GM15510 (cell line): ENCODE results near the gene ZNF814.

Experiments
- POLR2A ChIP-seq: IDR thresholded peaks from 3 replicates; pipeline ENCODE4 v1.6.1; 2011; ENCODE audit warnings: borderline replicate concordance; ENCODE audit not compliant: insufficient read length; ENCODE audit errors: extremely low read depth

The ZNF814 gene

DNA sequence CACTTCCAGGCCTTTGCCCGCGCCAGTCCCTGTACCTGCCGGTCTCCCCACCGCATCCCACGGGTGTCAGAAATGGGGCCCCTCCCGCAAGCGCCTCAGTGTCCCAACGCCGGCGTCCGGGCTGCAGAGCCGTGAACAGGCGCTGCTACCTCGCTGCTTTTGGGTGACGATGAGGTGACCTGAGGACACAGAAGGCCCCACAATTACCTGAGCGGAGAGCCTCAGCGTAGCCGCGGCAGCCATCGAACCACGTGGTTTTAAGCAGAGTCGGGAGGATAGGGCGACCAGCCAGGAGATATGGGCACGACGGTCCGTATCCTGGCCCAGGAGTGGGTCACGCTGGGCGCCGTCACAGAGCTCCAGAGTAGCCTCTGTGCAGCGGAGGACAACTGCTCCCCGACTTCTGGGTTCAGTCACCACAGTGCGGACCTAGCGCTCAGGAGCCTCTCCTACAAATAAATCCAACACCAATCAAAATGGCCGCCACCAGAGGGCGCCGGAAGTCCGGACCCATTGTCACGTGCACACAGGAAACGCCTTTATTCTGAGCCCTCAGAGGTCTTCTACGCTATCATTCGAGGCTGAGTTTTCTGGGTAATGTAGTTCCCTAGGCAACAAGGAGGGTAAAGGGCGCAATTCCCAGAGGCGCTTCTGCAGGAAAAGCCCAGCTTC is at the start of gene ZNF814:
Gene ZNF814, minus strand, starts transcription at position 478 of the 672 bp plus-strand sequence. Its CDS starts 235 bp downstream, at position 243.
- peak; percentile 53 for TF ChIP-seq POLR2A

- no peak for TF ChIP-seq POLR2A
These were observed 46.9 kb upstream of the ZNF814 start for GRCh38 chr19:57935731-57936130.

DNA sequence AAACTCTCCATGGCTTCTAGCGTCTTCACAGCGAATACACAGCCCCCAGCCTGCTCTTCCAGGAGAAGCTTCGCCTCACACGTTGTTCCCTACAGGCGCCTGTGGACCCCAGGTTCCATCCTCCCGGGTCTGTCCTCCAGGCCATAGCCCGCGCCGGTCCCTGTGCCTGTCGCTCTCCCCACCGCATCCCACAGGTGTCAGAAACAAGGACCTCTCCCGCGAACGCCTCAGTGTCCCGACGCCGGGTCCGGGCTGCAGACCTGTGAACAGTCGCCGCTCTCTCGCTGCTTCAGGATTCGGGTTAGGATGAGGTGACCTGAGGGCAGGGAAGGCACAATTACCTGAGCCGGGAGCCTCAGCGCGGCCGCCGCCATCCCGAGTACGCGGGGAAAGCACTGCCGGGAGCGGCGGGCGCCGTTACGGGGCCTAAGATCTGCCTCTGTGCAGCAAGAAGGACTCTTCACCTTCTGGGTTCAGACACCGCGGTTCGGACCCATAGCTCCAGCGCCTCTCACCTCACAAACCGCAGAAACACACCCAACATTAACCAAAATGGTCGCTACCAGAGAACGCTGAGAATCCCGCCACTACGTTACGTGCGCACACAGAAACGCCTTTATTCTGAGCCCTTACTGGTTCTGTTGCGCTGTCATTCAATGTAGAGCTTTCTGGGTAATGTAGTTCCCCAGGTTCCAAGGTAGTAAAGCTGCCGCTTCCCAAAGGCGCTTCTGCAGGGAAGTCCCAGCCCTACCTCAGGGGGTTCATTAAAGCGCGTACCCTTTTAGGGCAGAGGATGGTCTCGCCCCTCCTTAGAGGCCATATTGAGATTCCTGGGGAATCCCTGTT is 46.2 kb upstream of the ZNF814 start, which contains the start of gene ZNF418:
Gene ZNF418, minus strand, starts transcription at position 583 of the 846 bp plus-strand sequence. CDS start 1,580 bp downstream, outside the sequence.
- no peak for TF ChIP-seq POLR2A

DNA sequence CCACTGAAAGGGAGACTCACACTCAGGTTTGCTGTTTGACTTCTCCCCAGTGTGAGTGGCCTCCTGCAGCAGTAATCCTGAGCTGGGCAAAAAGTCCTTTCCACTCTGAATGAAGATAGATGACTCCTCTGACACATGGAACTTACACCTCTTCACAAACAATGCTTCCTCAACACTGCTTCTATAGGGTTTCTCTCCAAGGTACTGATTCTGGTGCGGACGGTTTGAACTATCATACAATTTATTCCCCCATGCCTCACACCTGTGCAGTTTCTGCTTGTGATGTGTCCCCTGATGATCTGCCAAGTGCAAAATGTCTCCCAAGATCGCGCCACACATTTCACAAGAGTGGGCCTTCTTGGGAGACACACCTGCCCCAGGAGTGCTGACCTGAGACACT is 38.8 kb upstream of the ZNF814 start:
- TF ChIP-seq POLR2A: no peak

DNA sequence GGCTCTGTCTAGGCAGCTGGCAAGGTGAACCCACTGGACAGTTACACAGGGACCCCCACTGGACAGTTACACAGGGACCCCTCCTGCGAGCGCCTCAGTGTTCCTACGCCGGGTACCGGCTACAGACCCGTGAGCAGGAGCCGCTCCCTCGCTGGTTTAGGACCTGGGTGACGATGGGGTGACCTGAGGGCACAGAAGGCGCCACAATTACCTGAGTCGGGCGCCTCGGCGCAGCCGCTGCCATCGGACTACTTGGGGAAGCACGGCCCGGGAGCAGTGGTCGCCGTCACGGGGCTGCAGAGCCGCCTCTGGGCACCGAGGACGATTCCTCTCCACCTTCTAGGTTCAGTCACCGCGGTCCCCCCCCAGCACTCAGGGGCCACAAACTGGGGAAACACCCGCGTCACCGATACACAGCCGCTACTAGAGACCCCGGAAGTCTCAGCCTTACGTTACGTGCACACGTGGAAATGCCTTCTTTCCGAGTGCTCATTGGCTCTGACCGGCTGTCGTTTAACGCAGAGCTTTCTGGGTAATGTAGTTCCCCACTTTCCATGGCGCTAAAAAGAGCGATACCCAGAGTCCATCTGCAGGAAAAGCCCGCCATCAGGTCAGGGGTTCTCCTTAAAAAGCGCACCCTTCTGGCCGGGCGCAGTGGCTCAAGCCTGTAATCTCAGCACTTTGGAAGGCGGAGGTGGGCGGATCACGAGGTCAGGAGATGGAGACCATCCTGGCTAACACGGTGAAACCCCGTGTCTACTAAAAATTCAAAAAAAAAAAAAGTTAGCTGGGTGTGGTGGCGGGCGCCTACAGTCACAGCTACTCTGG is 27.5 kb upstream of the ZNF814 start, which contains the start of gene ZNF417:
Gene ZNF417, minus strand, starts transcription at position 425 of the 828 bp plus-strand sequence. Its CDS starts 181 bp downstream, at position 244.
- peak; percentile 61 for TF ChIP-seq POLR2A

GRCh38 chr19:57914531-57914930 is 25.7 kb upstream of the ZNF814 start:
- no peak for TF ChIP-seq POLR2A

DNA sequence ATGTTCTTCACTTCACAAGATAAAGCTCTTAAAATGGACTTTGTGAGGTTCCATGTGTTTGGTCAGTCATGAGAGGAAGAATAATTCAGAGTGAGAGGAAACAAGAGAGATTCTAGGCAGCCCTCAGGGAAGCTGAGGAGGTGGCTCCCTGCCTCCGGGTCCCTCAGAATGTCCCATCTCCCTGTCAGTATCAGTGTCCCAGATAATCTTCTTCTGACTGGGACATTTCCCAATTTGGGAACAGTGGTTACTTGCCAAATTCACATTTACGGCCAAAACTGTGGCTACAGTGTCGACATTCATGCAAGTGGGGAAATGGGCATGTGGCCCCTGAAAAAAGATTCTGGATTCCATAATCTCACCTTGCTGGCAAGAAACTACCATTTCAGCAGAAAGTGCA is 18.6 kb upstream of the ZNF814 start:
- TF ChIP-seq POLR2A: no peak

- TF ChIP-seq POLR2A: no peak
These were observed 16.4 kb upstream of the ZNF814 start for GRCh38 chr19:57905258-57905657.

DNA sequence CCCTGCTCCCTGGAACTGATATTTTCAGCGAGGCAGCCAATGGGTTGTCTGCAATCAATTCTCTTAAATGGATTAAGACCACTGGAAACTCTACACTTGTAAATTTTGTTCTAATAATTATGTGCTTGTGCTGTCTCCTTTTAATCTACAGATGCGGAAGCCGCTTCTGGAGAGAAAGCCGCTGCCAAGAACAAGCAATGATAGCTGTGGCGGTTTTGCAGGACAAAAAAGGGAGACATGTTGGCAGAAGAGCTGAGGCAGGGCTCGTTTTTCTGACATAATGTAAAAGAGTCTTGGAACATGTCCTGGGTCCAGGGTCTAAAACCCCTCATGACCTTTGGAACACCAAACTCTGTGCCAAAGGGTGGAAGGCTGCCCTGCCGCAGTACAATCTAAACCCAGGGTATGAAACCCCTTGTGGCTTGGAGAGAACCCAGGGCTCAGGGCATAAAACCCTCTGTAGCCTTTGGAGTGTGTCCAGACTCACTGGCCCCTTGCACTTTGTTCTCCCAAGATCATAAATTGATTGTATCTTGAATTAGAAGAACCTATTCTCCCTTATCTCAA is 14.9 kb upstream of the ZNF814 start:
- no peak for TF ChIP-seq POLR2A

- no peak for TF ChIP-seq POLR2A
These were observed 11.5 kb upstream of the ZNF814 start for GRCh38 chr19:57900311-57900710.

- TF ChIP-seq POLR2A: no peak
These were observed 704 bp downstream of the ZNF814 start for GRCh38 chr19:57888107-57888559.

DNA sequence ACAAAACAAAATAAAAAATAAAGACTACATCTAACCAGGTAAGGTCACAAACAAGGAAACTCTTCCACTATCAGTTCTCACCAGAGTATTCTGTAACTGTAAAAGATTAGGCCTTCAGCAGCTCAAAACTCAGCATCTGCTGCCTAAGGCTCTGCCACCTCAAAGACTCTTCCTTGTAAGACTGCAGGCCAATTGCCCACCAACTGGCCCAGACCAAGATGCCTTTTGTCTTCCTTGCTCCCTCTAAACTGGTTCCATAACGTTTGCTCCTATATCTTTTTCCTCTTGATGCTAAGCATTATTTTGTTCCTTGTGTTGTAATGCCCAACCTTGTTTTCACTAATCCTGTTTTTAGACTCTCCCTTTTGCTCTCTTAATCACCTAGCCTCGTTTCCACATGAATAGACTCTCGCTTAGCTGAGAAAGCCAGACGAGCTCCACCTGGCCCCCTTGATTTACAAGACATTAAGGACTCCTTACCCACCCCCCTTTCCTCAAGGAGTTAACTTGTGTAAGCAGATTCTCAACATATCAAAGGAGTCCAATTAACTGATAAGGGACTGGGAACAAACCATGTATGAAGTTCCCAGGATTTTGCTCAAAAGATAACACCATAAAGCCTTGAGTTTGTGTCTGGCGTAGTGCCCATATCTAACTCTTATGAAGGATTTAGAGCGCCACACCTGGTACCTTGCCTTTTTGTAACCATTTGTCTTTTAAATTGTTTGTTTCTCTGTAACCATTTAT is 1.5 kb downstream of the ZNF814 start:
- TF ChIP-seq POLR2A: no peak

DNA sequence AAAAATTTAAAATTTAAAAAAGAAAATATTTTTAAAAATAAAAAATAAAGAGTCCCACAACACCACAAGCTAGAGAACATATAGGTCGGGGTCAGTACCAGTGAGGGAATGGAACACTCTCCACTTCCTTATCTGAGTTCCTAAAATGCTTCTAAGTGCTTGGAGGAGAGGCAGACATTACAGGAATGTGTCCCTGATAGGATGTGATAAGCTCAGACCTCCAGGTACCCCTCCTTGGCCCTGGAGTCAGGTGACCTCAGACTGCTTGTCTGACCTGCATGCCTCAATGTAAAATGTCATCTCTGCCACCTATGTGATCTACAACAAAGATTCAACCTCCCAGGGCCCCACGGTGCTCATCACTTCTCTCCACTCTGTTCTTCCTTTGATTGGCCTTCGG is 2.8 kb downstream of the ZNF814 start:
- no peak for TF ChIP-seq POLR2A

GRCh38 chr19:57872450-57872849 is 16.4 kb downstream of the ZNF814 start:
- no peak for TF ChIP-seq POLR2A

DNA sequence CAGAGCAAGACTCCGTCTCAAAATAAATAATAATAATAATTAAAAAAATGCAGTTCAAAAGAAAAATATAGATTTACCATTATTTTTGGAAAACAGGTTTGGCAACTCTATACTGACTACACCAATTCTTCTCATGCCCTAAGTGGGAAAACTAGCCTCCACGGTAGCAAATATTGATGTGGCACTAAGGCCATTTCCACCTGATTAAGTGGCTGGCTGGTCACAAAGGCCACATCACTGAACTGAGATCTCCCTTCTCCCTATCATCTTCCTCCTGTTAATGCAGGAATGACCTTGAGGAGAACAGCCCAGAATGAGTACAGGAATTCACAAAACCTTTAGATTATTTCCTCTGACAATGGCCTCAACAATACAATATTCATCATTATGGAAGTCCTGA is 18.6 kb downstream of the ZNF814 start:
- TF ChIP-seq POLR2A: no peak
